GM12875 (cell line): ENCODE results near the gene HLA-DQA1.
A peak's percentile ranks its signal among the peaks of the same experiment; 100 is the strongest.
"Not testable (repeated sequence)": the region's sequence is repeated elsewhere in the genome, so short reads cannot be mapped to it uniquely, and the experiment has no call there.

Source experiments
- H3K4me3 ChIP-seq: one replicate; pipeline ENCODE4 v1.5.1; 2011; ENCODE audit warnings: low read depth, low read length, control low read depth
- TF ChIP-seq, protein P1 (sequence below): IDR thresholded peaks from 2 replicates; pipeline ENCODE4 v1.5.1; 2011; ENCODE audit warnings: low read depth, mild to moderate bottlenecking, control low read depth, inconsistent platforms, low read length, moderate library complexity, borderline replicate concordance; ENCODE audit not compliant: insufficient read depth

The HLA-DQA1 gene

DNA sequence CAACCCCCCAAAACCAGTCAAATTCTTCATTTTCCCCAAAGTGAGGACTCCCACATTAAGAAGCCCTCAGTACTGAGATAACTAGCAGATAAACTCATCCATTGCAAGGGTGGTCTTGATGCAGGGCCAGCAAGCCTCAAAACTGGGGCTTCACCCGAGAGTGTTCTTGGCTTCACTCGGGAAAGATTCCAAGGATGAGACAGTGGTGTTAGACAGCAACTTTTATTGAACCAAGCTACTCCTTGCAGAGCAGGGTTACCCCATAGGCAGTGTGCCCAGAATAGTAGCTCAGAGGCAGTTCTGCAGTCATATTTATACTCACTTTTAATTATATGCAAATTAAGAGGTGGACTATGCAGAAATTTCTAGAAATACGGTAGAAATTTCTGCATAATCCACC, 15.8 kb upstream of the HLA-DQA1 start:
- TF ChIP-seq, protein P1, sequence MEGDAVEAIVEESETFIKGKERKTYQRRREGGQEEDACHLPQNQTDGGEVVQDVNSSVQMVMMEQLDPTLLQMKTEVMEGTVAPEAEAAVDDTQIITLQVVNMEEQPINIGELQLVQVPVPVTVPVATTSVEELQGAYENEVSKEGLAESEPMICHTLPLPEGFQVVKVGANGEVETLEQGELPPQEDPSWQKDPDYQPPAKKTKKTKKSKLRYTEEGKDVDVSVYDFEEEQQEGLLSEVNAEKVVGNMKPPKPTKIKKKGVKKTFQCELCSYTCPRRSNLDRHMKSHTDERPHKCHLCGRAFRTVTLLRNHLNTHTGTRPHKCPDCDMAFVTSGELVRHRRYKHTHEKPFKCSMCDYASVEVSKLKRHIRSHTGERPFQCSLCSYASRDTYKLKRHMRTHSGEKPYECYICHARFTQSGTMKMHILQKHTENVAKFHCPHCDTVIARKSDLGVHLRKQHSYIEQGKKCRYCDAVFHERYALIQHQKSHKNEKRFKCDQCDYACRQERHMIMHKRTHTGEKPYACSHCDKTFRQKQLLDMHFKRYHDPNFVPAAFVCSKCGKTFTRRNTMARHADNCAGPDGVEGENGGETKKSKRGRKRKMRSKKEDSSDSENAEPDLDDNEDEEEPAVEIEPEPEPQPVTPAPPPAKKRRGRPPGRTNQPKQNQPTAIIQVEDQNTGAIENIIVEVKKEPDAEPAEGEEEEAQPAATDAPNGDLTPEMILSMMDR = no peak

DNA sequence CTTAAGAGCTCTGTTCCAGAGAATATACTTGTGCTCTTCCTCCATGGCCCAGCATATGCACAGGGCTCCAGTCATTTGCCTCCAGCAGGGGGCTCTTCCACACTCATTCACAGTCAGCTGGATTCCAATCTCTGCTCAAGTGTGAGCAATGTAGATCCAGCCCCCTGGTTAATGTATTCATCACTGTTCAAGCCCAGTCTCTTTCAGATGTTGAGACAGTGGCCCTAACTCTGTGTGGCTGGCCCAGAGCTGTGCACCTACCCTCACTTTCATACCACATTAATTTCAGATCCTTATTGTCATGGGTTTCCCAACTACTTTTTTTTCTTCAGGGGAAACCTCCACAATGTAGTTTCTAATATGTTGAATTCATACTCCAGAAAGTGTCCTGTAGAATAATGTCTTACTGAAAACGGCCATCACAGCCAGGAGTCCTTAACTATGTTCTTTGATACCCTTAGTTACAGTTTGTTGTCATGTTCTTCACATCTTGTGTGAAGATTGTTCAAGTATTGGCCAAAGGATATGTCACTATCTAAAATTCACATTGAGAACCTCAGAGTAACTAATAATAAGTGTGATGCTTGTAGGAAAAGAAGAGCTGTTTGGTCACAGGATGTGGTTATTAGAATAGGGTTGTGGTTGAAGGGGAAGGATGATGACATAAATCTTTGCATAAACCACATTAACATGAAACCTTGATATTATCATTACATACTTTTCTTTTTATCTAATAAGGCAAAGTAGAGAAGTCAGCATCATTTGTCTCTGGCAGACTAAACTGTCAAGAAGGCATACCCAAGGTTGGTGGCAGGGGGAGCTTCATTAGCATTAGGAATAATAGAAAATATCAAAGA, 14.4 kb upstream of the HLA-DQA1 start:
- TF ChIP-seq, protein P1 = peak; percentile 72
- H3K4me3 ChIP-seq = no peak overlapping the region

More for the DNA sequence above, 15.8 kb upstream of the HLA-DQA1 start:
- no peak overlapping the region for H3K4me3 ChIP-seq

DNA sequence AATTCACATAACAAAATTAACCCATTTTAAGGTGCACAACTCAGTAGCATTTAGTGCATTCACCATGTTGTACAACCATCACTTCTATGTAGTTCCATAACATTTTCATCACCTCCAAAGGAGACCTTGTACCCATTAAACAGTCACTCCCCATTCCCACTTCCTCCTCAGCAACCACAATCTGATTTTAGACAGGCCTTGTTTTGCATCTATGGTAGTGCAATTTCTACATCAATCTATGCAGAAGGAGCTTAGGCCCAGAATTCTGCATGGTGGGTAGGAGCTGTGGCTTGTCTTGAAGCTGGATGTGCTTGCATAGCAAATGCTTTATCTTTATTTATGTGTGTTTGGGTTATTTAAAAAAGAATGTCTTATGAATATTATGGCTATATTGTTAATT, 13.5 kb upstream of the HLA-DQA1 start:
- TF ChIP-seq, protein P1 = no peak
- no peak overlapping the region for H3K4me3 ChIP-seq

GRCh38 chr6:32624565-32624964, 12.6 kb upstream of the HLA-DQA1 start:
- TF ChIP-seq, protein P1 = no peak
- peak overlapping the region; percentile 21 for H3K4me3 ChIP-seq

GRCh38 chr6:32625137-32625536, 12.1 kb upstream of the HLA-DQA1 start:
- TF ChIP-seq, protein P1 = no peak
- H3K4me3 ChIP-seq = peak overlapping the region; percentile 21

GRCh38 chr6:32627249-32627648, 10.0 kb upstream of the HLA-DQA1 start:
- H3K4me3 ChIP-seq = peak overlapping the region; percentile 31
- TF ChIP-seq, protein P1 = no peak

- TF ChIP-seq, protein P1 = no peak
- peak overlapping the region; percentile 28 for H3K4me3 ChIP-seq
Observed at GRCh38 chr6:32627831-32628230, 9.4 kb upstream of the HLA-DQA1 start.

DNA sequence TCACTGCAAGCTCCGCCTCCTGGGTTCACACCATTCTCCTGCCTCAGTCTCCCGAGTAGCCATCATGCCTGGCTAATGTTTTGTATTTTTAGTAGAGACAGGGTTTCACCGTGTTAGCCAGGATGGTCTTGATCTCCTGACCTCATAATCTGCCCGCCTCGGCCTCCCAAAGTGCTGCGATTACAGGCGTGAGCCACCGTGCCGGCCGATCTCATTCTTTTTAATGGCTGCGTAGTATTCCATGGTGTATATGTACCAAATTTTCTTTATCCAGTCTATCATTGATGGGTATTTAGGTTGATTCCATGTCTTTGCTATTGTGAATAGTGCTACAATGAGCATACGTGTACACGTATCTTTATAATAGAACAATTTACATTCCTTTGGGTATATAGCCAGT, 7.4 kb upstream of the HLA-DQA1 start:
- not testable (repeated sequence) for H3K4me3 ChIP-seq
